HG03025 (cell line): Measurements from ENCODE around the gene PSMD14.
"Not testable (repeated sequence)": the region's sequence is repeated elsewhere in the genome, so short reads cannot be mapped to it uniquely, and the experiment has no call there.

Experiments
- ATAC-seq: cut with Tn5 transposase; IDR thresholded peaks from one replicate; pipeline ENCODE4 v1.9.1; 2021; ENCODE audit warnings: mild to moderate bottlenecking, moderate library complexity; ENCODE audit not compliant: unreplicated experiment, low FRiP score

The PSMD14 gene

GRCh38 chr2:161308178-161308955, at the start of gene PSMD14:
Gene PSMD14 (plus strand): TSS chr2:161308425. CDS start chr2:161318826, 10,401 bp downstream.
- peak; percentile 98 for ATAC-seq

- no peak for ATAC-seq
Measured at GRCh38 chr2:161265874-161266273, 42.4 kb upstream of the PSMD14 start.

GRCh38 chr2:161269111-161269510, 39.1 kb upstream of the PSMD14 start:
- no peak for ATAC-seq

- ATAC-seq = peak; percentile 69
Measured at GRCh38 chr2:161273038-161273760, 35.0 kb upstream of the PSMD14 start.

GRCh38 chr2:161278564-161279229, 29.5 kb upstream of the PSMD14 start:
- not testable (repeated sequence) for ATAC-seq

DNA sequence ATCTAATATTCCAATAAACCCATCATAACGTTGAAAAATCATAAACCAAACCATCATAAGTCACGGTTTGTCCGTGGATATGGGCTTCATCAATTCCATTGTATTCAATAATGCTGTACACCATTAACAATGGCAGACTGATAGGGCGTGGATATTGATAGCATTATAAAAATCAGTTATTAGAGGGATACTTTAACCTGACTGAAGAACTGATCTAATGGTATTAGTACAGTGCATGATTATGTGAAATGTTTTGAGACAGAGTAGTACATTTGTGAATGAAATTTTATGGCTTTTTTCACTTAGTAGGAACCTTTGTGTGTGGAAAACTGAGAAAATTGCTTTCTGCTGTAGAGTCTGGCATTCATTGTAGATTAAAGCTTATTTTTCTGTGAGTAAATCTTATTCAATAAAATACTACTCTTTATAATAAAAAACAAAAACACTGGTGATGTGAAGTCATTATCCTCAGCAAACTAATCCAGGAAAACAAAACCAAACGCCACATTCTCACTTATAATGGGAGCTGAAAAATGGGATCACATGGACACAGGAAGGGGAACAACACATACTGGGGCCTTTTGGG, 28.9 kb upstream of the PSMD14 start:
- not testable (repeated sequence) for ATAC-seq

DNA sequence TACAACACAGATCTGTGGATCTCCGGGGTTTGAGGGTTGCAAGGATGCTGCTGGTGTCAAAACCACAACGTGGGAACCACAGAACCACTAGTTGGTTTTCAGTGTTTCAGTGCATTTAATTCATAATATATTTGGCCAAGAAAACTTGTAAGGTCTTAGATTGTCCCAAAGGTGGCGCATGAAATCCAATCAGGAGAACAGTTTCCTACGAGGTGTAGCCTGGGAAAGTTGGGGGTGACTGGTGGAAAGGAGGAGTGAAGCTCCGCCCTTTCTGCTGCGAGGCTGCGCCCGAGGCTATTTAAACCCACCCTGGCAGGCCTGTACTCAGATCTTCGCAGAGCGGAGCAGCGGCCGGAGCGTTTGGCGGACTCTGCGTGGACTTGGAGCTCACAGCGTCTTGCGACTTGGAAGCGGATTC, 27.3 kb upstream of the PSMD14 start:
- ATAC-seq = not testable (repeated sequence)

- not testable (repeated sequence) for ATAC-seq
Measured at GRCh38 chr2:161281615-161282310, 26.5 kb upstream of the PSMD14 start.

GRCh38 chr2:161282311-161282644, 25.9 kb upstream of the PSMD14 start:
- not testable (repeated sequence) for ATAC-seq

GRCh38 chr2:161283926-161284325, 24.3 kb upstream of the PSMD14 start:
- no peak for ATAC-seq

- ATAC-seq = no peak
Measured at GRCh38 chr2:161303535-161304050, 4.6 kb upstream of the PSMD14 start.

- no peak for ATAC-seq
Measured at GRCh38 chr2:161306919-161307318, 1.3 kb upstream of the PSMD14 start.

- no peak for ATAC-seq
Measured at GRCh38 chr2:161307676-161308075, 549 bp upstream of the PSMD14 start.

DNA sequence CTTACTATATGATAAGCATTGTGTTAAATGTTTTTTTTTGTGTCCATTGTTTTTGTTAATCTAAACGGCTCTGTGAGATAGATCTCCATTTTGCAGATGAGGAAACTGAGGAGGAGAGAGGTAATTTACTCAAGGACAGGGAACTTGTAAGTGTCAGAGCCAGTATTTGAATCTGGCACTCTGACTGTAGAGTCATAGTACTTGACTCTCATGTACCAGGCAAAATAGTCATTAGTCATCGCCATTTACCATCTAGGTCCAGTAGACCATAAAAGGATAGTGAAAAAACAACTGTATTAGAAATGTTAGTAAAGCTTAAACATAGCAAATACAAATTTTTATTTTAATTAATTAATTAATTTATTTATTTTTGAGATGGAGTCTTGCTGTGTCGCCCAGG, 4.8 kb downstream of the PSMD14 start:
- ATAC-seq = no peak

DNA sequence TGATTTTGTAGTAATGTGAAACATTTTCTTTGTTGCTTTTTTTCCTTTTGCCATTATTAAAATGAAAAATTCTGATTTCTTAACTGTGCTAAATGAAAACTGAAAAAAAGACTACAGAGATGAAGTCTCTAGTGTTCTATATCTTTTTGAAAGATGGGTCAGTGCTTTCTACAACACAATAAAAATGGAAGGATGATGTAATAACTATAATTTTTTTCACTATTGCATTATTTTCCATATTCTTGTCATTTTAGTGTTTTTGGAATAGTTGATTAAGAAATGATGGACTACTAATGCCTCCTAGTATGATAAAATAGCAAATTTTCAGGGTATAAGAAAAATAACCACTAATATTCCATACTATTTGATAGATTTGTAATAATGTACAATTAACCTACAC, 7.2 kb downstream of the PSMD14 start:
- no peak for ATAC-seq

GRCh38 chr2:161316701-161317100, 8.5 kb downstream of the PSMD14 start:
- ATAC-seq = no peak

- no peak for ATAC-seq
Measured at GRCh38 chr2:161321944-161322648, 13.9 kb downstream of the PSMD14 start.

- ATAC-seq = no peak
Measured at GRCh38 chr2:161324876-161325275, 16.7 kb downstream of the PSMD14 start.

GRCh38 chr2:161327582-161327981, 19.4 kb downstream of the PSMD14 start:
- no peak for ATAC-seq
